GM23338 (cell line): Measurements from ENCODE around the gene DDTL. TPM values are rescaled to one million over a fixed set of nuclear protein-coding genes. Genes with fewer than 3 reads are reported as not detected.

Source experiments
- ATAC-seq: fragments of 200-7000 bp; cut with Tn5 transposase; 3 replicates; pipeline ENCODE4 v1.9.1; 2020
- DNase-seq: peaks from one replicate; pipeline ENCODE4 v3.0.0-alpha.2; 2015; ENCODE audit warnings: low spot score
- H2AFZ ChIP-seq: fragments of 200-600 bp; sonication (generic); 2 replicates; pipeline ENCODE4 v1.8.0; 2016; ENCODE audit warnings: antibody characterized with exemption, mild to moderate bottlenecking, moderate library complexity
- H3F3A ChIP-seq: fragments of 200-600 bp; sonication (generic); replicated peaks from 2 replicates; pipeline ENCODE4 v1.8.0; 2017; ENCODE audit warnings: antibody characterized with exemption, mixed run types, low read depth
- H3K27ac ChIP-seq: fragments of 200-600 bp; sonication (generic); 2 replicates; pipeline ENCODE4 v1.6.1; 2016; ENCODE audit warnings: low read depth
- H3K27me3 ChIP-seq: fragments of 200-600 bp; sonication (generic); 2 replicates; pipeline ENCODE4 v1.8.0; 2016; ENCODE audit warnings: mild to moderate bottlenecking, mixed run types, moderate library complexity; ENCODE audit not compliant: insufficient read depth
- H3K36me3 ChIP-seq: fragments of 200-600 bp; sonication (generic); 2 replicates; pipeline ENCODE4 v1.8.0; 2016; ENCODE audit warnings: mild to moderate bottlenecking; ENCODE audit not compliant: insufficient read depth
- H3K4me1 ChIP-seq: fragments of 200-600 bp; sonication (generic); 2 replicates; pipeline ENCODE4 v1.8.0; 2016; ENCODE audit warnings: mild to moderate bottlenecking, moderate library complexity; ENCODE audit not compliant: insufficient read depth
- H3K4me2 ChIP-seq: fragments of 200-600 bp; sonication (generic); 2 replicates; pipeline ENCODE4 v1.7.1; 2017; ENCODE audit warnings: mixed run types
- H3K4me3 ChIP-seq: fragments of 200-600 bp; sonication (generic); 2 replicates; pipeline ENCODE4 v1.6.1; 2016; ENCODE audit warnings: mixed run types
- H3K79me2 ChIP-seq: fragments of 200-600 bp; sonication (generic); replicated peaks from 2 replicates; pipeline ENCODE4 v1.8.0; 2017; ENCODE audit warnings: mild to moderate bottlenecking; ENCODE audit not compliant: insufficient read depth
- H3K9me2 ChIP-seq: fragments of 200-600 bp; sonication (generic); 2 replicates; pipeline ENCODE4 v1.8.0; 2017; ENCODE audit not compliant: insufficient read depth
- H4K20me1 ChIP-seq: fragments of 200-600 bp; sonication (generic); replicated peaks from 2 replicates; pipeline ENCODE4 v1.8.0; 2017; ENCODE audit warnings: mild to moderate bottlenecking; ENCODE audit not compliant: insufficient read depth
- H3K27ac Mint-ChIP-seq: 2 replicates; pipeline ENCODE4 v1.8.0; 2020; ENCODE audit warnings: inconsistent platforms, mild to moderate bottlenecking, moderate library complexity, mixed read lengths
- H3K27me3 Mint-ChIP-seq: 3 replicates; pipeline ENCODE4 v1.8.0; 2022; ENCODE audit warnings: low read depth, mild to moderate bottlenecking, moderate library complexity, mixed read lengths, inconsistent platforms; ENCODE audit not compliant: insufficient read depth, poor library complexity
- H3K36me3 Mint-ChIP-seq: 3 replicates; pipeline ENCODE4 v1.8.0; 2021; ENCODE audit warnings: low read depth, mild to moderate bottlenecking, inconsistent platforms, moderate library complexity, mixed read lengths
- H3K4me1 Mint-ChIP-seq: 3 replicates; pipeline ENCODE4 v1.8.0; 2020; ENCODE audit warnings: mild to moderate bottlenecking, inconsistent platforms, mixed read lengths
- H3K4me3 Mint-ChIP-seq: 3 replicates; pipeline ENCODE4 v1.8.0; 2021; ENCODE audit warnings: moderate library complexity, mild to moderate bottlenecking, inconsistent platforms, mixed read lengths
- H3K9me3 Mint-ChIP-seq: 3 replicates; pipeline ENCODE4 v1.8.0; 2020; ENCODE audit warnings: moderate library complexity, mild to moderate bottlenecking, inconsistent platforms, mixed read lengths
- CREB1 ChIP-seq: fragments of 250-450 bp; sonication (Bioruptor Pico); IDR thresholded peaks from 2 replicates; pipeline ENCODE4 v1.5.0; 2020; ENCODE audit warnings: low read depth, mild to moderate bottlenecking, moderate library complexity
- CTCF ChIP-seq, 2 experiments: fragments of 200-600 bp in 1 of 2; sonication (generic) in 1 of 2; conservative IDR thresholded peaks; 2 replicates each; pipeline versions ENCODE4 v1.5.1 to v1.6.1; 2016 to 2017; ENCODE audit warnings: antibody characterized with exemption in 2 of 2, low read depth in 2 of 2, mild to moderate bottlenecking in 2 of 2, moderate library complexity in 1 of 2
- NANOG ChIP-seq: IDR thresholded peaks from 2 replicates; pipeline ENCODE4 v1.6.1; 2016; ENCODE audit warnings: antibody characterized with exemption, borderline replicate concordance
- ZNF331 ChIP-seq: fragments of 250-450 bp; sonication (Bioruptor Pico); IDR thresholded peaks from 2 replicates; pipeline ENCODE4 v1.5.0; 2020; ENCODE audit warnings: low read depth, mild to moderate bottlenecking, moderate library complexity
- ZNF462 ChIP-seq: fragments of 250-450 bp; sonication (Bioruptor Pico); IDR thresholded peaks from 2 replicates; pipeline ENCODE4 v1.5.0; 2020; ENCODE audit warnings: mild to moderate bottlenecking, moderate library complexity
- polyA plus RNA-seq: library from polyadenylated mRNA; unstranded; fragments of >200 nt; fragmentation: Nextera tagmentation; extraction: Ambion mirVana; gene quantifications from 2 replicates; pipeline ENCODE4 v1.2.1, GENCODE V29; 2016
- total RNA-seq: library from RNA; depleted of rRNA; stranded (reverse); fragments of >200 nt; shearing (Covaris generic); gene quantifications from 2 replicates; pipeline ENCODE4 v1.2.3, GENCODE V29; 2014
- TF ChIP-seq, protein P1 (sequence below): IDR thresholded peaks from 2 replicates; pipeline ENCODE4 v1.6.1; 2016; ENCODE audit warnings: antibody characterized with exemption

DDTL gene
- total and polyA plus RNA-seq, 2 experiments from 2014 or later = 2.1 to 3.7 TPM

DNA sequence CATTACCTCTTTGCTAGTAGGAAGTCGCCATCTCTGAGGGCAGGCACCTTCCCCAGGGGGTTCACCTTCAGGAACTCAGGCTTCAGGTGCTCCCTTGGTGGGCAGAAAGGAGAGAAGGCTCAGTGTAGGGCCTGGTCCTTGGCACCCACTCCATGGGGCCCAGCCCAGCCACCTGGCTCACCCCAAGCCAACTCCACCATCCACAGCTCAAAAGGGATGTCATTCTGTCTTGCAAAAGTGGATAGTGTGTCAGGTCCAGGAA, 41.3 kb downstream of the DDTL start (continued):
- no peak for TF ChIP-seq ZNF462 (CRISPR knock-in tag)

DNA sequence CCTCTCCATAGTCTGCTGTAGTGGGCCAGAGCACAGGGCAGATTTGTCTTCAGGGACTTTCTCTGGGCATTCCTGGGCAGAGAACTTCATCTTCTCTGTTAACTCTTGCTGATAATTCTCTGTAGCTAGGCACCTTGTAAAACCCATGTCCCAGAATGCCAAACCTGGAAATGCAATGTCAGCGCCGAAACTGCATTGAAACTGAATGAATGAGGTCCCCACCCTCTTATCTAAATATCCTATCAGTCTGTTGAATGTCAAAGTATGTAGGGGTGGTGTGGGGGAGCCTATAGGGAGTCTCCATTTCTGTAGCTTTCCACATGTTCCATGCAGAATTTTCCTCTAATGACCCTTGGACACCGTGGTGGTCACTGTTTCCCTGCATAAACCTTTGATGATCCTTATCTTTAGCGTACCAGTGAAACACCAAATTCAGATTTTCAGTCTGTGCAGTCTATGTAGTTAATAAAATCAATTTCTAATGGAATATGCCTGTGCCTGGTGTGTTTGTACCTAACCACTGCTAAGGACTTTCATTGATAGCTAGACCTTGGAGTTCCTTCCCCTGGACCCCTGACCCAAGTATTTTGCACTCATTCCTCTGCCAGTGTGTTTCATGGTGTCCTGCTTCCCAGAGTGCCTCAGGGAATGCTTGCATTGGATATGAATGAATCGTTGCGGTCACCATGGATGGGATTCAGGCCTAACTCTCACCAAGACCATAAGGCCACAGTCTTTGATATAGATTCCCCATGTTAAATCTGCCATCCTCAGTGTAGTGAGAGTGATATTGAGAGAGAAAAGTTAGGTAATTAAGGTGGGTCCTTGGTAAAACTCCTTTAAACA, 41.9 kb downstream of the DDTL start:
- no peaks in the 10 kb centered on the region for H3K27me3 ChIP-seq
- no peak overlapping the region for H3K27ac ChIP-seq
- Mint-ChIP-seq H3K9me3 (peaks cover 11% of the 10 kb centered on the region), H3K4me3 (no peak overlapping the region), H3K27me3 (peaks cover 14% of the 10 kb centered on the region), H3K27ac (no peak overlapping the region), H3K4me1 (peaks cover 4% of the 10 kb centered on the region), H3K36me3 (peaks cover 6% of the 10 kb centered on the region; the same call in 1 of the 3 replicates)
- H3K9me2 ChIP-seq = no peaks in the 10 kb centered on the region
- H3K4me1 ChIP-seq = peaks cover 5% of the 10 kb centered on the region; the same call in 1 of the 2 replicates
- no peaks in the 10 kb centered on the region for H4K20me1 ChIP-seq
- H2AFZ ChIP-seq = no peak overlapping the region
- DNase-seq (no peak), ATAC-seq (no peak)
- peaks cover 22% of the 10 kb centered on the region for H3K79me2 ChIP-seq
- no peaks in the 10 kb centered on the region for H3K36me3 ChIP-seq
- H3K4me2 ChIP-seq = no peak overlapping the region
- H3K4me3 ChIP-seq = no peak overlapping the region
- 0 out of 2 replicates have a peak, but pooled peaks cover 3% of the 10 kb centered on the region for H3F3A ChIP-seq
- TF ChIP-seq CREB1 (CRISPR knock-in tag) = no peak
- no peak for TF ChIP-seq CTCF (conservative IDR thresholded peaks at IDR 0.05; ENCODE audit: low read depth in 2 of 2)
- TF ChIP-seq NANOG = no peak
- no peak for TF ChIP-seq ZNF331 (CRISPR knock-in tag)
- TF ChIP-seq, protein P1, sequence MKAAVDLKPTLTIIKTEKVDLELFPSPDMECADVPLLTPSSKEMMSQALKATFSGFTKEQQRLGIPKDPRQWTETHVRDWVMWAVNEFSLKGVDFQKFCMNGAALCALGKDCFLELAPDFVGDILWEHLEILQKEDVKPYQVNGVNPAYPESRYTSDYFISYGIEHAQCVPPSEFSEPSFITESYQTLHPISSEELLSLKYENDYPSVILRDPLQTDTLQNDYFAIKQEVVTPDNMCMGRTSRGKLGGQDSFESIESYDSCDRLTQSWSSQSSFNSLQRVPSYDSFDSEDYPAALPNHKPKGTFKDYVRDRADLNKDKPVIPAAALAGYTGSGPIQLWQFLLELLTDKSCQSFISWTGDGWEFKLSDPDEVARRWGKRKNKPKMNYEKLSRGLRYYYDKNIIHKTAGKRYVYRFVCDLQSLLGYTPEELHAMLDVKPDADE = no peak
